Parathyroid adenoma (tissue), 2 donors: ENCODE results near the gene PCDHGB6.

Experiments used
- H2AFZ ChIP-seq: fragments of 300-600 bp; sonication (generic); one replicate; pipeline ENCODE4 v1.7.0; 2017; ENCODE audit warnings: antibody characterized with exemption, mild to moderate bottlenecking
- H3K27ac ChIP-seq: fragments of 300-600 bp; sonication (generic); one replicate; pipeline ENCODE4 v1.7.0; 2017
- H3K27me3 ChIP-seq: fragments of 300-600 bp; sonication (generic); one replicate; pipeline ENCODE4 v1.7.0; 2017; ENCODE audit warnings: low read length; ENCODE audit not compliant: control insufficient read depth, insufficient read depth
- H3K36me3 ChIP-seq: fragments of 300-600 bp; sonication (generic); one replicate; pipeline ENCODE4 v1.7.0; 2017; ENCODE audit warnings: low read length; ENCODE audit not compliant: control insufficient read depth, insufficient read depth
- H3K4me1 ChIP-seq: fragments of 300-600 bp; sonication (generic); one replicate; pipeline ENCODE4 v1.7.0; 2017; ENCODE audit warnings: control low read depth
- H3K4me2 ChIP-seq: fragments of 300-600 bp; sonication (generic); one replicate; pipeline ENCODE4 v1.7.0; 2017; ENCODE audit warnings: low read length
- H3K4me3 ChIP-seq: fragments of 300-600 bp; sonication (generic); one replicate; pipeline ENCODE4 v1.7.0; 2017; ENCODE audit warnings: low read depth, low read length
- H3K79me2 ChIP-seq: fragments of 300-600 bp; sonication (generic); one replicate; pipeline ENCODE4 v1.7.0; 2017; ENCODE audit warnings: control low read depth
- H3K9ac ChIP-seq: fragments of 300-600 bp; sonication (generic); one replicate; pipeline ENCODE4 v1.7.0; 2017; ENCODE audit warnings: mild to moderate bottlenecking
- H3K9me3 ChIP-seq: fragments of 300-600 bp; sonication (generic); one replicate; pipeline ENCODE4 v1.7.0; 2017; ENCODE audit warnings: low read length; ENCODE audit not compliant: control insufficient read depth
- TF ChIP-seq, protein P1 (sequence below): fragments of 300-600 bp; sonication (generic); IDR thresholded peaks from one replicate; pipeline ENCODE4 v1.7.0; 2017; ENCODE audit warnings: antibody characterized with exemption, mild to moderate bottlenecking
- donor health status: primary hyperparathyroidism.

PCDHGB6 gene

DNA sequence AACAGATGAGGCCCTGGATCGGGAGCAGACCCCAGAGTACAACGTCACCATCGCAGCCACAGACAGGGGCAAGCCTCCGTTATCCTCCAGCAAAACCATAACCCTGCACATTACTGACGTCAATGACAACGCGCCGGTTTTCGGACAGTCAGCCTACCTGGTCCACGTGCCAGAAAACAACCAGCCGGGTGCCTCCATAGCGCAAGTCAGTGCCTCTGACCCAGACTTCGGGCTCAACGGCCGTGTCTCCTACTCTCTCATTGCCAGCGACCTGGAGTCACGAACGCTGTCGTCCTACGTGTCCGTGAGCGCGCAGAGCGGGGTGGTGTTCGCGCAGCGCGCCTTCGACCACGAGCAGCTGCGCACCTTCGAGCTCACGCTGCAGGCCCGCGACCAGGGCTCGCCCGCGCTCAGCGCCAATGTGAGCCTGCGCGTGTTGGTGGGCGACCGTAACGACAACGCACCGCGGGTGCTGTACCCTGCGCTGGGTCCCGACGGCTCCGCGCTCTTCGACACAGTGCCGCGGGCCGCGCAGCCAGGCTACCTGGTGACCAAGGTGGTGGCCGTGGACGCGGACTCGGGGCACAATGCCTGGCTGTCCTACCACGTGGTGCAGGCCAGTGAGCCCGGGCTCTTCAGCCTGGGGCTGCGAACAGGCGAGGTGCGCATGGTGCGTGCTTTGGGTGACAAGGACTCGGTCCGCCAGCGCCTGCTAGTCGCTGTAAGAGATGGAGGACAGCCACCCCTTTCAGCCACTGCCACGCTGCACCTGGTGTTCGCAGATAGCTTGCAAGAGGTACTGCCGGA is 11.5 kb downstream of the PCDHGB6 start:
- Histone ChIP-seq H3K4me2 (no peak overlapping the region), H3K9me3 (peaks cover 11% of the 10 kb centered on the region), H3K79me2 (no peaks in the 10 kb centered on the region), H3K4me1 (no peaks in the 10 kb centered on the region), H2AFZ (no peak overlapping the region), H3K4me3 (no peak overlapping the region), H3K27ac (no peak overlapping the region), H3K36me3 (peaks cover 13% of the 10 kb centered on the region), H3K9ac (no peak overlapping the region), H3K27me3 (no peaks in the 10 kb centered on the region)
- TF ChIP-seq, protein P1, sequence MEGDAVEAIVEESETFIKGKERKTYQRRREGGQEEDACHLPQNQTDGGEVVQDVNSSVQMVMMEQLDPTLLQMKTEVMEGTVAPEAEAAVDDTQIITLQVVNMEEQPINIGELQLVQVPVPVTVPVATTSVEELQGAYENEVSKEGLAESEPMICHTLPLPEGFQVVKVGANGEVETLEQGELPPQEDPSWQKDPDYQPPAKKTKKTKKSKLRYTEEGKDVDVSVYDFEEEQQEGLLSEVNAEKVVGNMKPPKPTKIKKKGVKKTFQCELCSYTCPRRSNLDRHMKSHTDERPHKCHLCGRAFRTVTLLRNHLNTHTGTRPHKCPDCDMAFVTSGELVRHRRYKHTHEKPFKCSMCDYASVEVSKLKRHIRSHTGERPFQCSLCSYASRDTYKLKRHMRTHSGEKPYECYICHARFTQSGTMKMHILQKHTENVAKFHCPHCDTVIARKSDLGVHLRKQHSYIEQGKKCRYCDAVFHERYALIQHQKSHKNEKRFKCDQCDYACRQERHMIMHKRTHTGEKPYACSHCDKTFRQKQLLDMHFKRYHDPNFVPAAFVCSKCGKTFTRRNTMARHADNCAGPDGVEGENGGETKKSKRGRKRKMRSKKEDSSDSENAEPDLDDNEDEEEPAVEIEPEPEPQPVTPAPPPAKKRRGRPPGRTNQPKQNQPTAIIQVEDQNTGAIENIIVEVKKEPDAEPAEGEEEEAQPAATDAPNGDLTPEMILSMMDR = no peak

GRCh38 chr5:141420855-141421488 is 13.2 kb downstream of the PCDHGB6 start, which contains the start of gene PCDHGA11:
Gene PCDHGA11, plus strand, starts transcription at chr5:141421051. Its CDS starts 177 bp downstream, at chr5:141421228.
- Histone ChIP-seq H3K27me3 (no peaks in the 10 kb centered on the region), H3K4me3 (no peak within 1 kb of the TSS), H3K9ac (no peak within 1 kb of the TSS), H2AFZ (no peak within 1 kb of the TSS), H3K27ac (no peak within 1 kb of the TSS), H3K4me1 (no peaks in the 10 kb centered on the region), H3K79me2 (no peaks in the 10 kb centered on the region), H3K36me3 (peaks cover 20% of the 10 kb centered on the region), H3K4me2 (no peak within 1 kb of the TSS), H3K9me3 (peaks cover 16% of the 10 kb centered on the region)
- TF ChIP-seq, protein P1 = no peak

DNA sequence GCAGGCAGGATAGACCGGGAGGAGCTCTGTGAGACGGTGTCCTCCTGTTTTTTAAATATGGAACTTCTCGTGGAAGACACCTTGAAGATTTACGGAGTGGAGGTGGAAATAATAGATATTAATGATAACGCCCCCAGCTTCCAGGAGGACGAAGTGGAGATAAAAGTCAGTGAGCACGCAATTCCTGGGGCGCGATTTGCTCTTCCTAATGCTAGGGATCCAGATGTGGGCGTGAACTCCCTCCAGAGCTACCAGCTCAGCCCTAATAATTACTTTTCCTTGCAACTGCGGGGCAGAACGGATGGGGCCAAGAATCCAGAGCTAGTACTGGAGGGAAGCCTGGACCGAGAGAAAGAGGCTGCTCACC is 13.7 kb downstream of the PCDHGB6 start:
- peaks cover 20% of the 10 kb centered on the region for H3K9me3 ChIP-seq
- no peaks in the 10 kb centered on the region for H3K79me2 ChIP-seq
- H3K4me1 ChIP-seq = no peaks in the 10 kb centered on the region
- H3K4me3 ChIP-seq = no peak overlapping the region
- no peak overlapping the region for H3K4me2 ChIP-seq
- no peak overlapping the region for H3K9ac ChIP-seq
- H3K36me3 ChIP-seq = peaks cover 20% of the 10 kb centered on the region
- H2AFZ ChIP-seq = no peak overlapping the region
- TF ChIP-seq, protein P1 = no peak
- H3K27me3 ChIP-seq = no peaks in the 10 kb centered on the region
- no peak overlapping the region for H3K27ac ChIP-seq

- no peak overlapping the region for H3K27ac ChIP-seq
- no peak overlapping the region for H2AFZ ChIP-seq
- H3K4me3 ChIP-seq = no peak overlapping the region
- H3K4me1 ChIP-seq = no peaks in the 10 kb centered on the region
- peaks cover 21% of the 10 kb centered on the region for H3K9me3 ChIP-seq
- H3K79me2 ChIP-seq = no peaks in the 10 kb centered on the region
- no peaks in the 10 kb centered on the region for H3K27me3 ChIP-seq
- no peak overlapping the region for H3K4me2 ChIP-seq
- TF ChIP-seq, protein P1 = no peak
- peaks cover 20% of the 10 kb centered on the region for H3K36me3 ChIP-seq
- no peak overlapping the region for H3K9ac ChIP-seq
These were observed 15.0 kb downstream of the PCDHGB6 start for GRCh38 chr5:141422742-141423291.
